ENCODE measurements around the gene IFI35.

DNA sequence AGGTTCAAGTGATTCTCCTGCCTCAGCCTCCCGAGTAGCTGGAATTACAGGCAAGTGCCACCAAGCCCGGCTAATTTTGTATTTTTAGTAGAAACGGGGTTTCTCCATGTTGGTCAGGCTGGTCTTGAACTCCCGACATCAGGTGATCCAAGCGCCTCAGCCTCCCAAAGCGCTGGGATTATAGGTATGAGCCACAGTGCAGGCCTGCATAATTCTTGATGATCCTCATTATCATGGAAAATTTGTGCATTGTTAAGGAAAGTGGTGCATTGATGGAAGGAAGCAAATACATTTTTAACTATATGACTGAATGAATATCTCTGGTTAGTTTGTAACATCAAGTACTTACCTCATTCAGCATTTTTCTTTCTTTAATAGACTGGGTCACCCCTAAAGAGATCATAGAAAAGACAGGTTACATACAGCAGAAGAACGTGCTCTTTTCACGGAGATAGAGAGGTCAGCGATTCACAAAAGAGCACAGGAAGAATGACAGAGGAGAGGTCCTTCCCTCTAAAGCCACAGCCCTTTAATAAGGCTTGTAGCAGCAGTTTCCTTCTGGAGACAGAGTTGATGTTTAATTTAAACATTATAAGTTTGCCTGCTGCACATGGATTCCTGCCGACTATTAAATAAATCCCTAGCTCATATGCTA lies 56.5 kb downstream of the IFI35 start:
- TF ChIP-seq, protein P1, sequence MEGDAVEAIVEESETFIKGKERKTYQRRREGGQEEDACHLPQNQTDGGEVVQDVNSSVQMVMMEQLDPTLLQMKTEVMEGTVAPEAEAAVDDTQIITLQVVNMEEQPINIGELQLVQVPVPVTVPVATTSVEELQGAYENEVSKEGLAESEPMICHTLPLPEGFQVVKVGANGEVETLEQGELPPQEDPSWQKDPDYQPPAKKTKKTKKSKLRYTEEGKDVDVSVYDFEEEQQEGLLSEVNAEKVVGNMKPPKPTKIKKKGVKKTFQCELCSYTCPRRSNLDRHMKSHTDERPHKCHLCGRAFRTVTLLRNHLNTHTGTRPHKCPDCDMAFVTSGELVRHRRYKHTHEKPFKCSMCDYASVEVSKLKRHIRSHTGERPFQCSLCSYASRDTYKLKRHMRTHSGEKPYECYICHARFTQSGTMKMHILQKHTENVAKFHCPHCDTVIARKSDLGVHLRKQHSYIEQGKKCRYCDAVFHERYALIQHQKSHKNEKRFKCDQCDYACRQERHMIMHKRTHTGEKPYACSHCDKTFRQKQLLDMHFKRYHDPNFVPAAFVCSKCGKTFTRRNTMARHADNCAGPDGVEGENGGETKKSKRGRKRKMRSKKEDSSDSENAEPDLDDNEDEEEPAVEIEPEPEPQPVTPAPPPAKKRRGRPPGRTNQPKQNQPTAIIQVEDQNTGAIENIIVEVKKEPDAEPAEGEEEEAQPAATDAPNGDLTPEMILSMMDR (IDR thresholded peaks at IDR 0.05; ENCODE audit: control extremely low read depth in 1 of 3, insufficient read depth in 1 of 3, low read depth in 1 of 3, low read length in 3 of 3) = no peak
- TF ChIP-seq ZNF274 (IDR thresholded peaks at IDR 0.05; ENCODE audit: borderline replicate concordance, extremely low read depth, low read length) = no peak
- TF ChIP-seq TCF12 (IDR thresholded peaks at IDR 0.05; ENCODE audit: low read depth, low read length) = no peak
- no peak for TF ChIP-seq POLR2AphosphoS5 (IDR thresholded peaks at IDR 0.05; ENCODE audit: low read depth, low read length)
- TF ChIP-seq, protein P2, sequence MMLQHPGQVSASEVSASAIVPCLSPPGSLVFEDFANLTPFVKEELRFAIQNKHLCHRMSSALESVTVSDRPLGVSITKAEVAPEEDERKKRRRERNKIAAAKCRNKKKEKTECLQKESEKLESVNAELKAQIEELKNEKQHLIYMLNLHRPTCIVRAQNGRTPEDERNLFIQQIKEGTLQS (IDR thresholded peaks at IDR 0.05; ENCODE audit: insufficient read depth, low read depth, low read length) = no peak
- TF ChIP-seq SRF (IDR thresholded peaks at IDR 0.05; ENCODE audit: low read depth, low read length) = no peak
- TF ChIP-seq HDAC2 (IDR thresholded peaks at IDR 0.05; ENCODE audit: borderline replicate concordance in 1 of 2, low read depth in 2 of 2, low read length in 2 of 2) = no peak
- no peak for TF ChIP-seq SP2 (IDR thresholded peaks at IDR 0.05; ENCODE audit: low read length)

All from H1 (cell line).